Colonic mucosa (tissue), 4 donors: ENCODE results near the gene RABEP1. TPM values are rescaled to one million over a fixed set of nuclear protein-coding genes. Genes with fewer than 3 reads are reported as not detected.

Source experiments
- DNase-seq: peaks from one replicate; pipeline ENCODE4 v3.0.0-alpha.2; 2020
- H3K27ac ChIP-seq: fragments of 200-600 bp; one replicate; pipeline ENCODE4 v1.8.0; 2021
- H3K27me3 ChIP-seq: fragments of 200-600 bp; one replicate; pipeline ENCODE4 v1.8.0; 2021
- H3K36me3 ChIP-seq: fragments of 200-600 bp; one replicate; pipeline ENCODE4 v1.8.0; 2021
- H3K4me1 ChIP-seq: fragments of 200-600 bp; one replicate; pipeline ENCODE4 v1.8.0; 2021; ENCODE audit warnings: mild to moderate bottlenecking
- H3K4me3 ChIP-seq: fragments of 200-600 bp; one replicate; pipeline ENCODE4 v1.8.0; 2021
- H3K9ac ChIP-seq, 2 donors: one replicate each; pipeline ENCODE4 v1.7.0; 2013; ENCODE audit warnings: control low read depth in 2 of 2, low read depth in 2 of 2, low read length in 2 of 2
- H3K9me3 ChIP-seq: fragments of 200-600 bp; one replicate; pipeline ENCODE4 v1.8.0; 2021
- intact Hi-C: fragments of 100-400 bp; cut with DNase I; formaldehyde crosslinking; loops from one replicate; pipeline ENCODE4 v1.14.1; 2022
- total RNA-seq, 2 donors: library from RNA; stranded (reverse); fragmentation: NEBNext Ultra II Directional in 1 of 2; extraction: Animal tissue kit (Norgen Biotek cat#: 25700) in 1 of 2; gene quantifications; one replicate each; pipeline ENCODE4 v1.2.1, GENCODE V29; 2021
- TF ChIP-seq, protein P1 (sequence below): fragments of 200-600 bp; IDR thresholded peaks from one replicate; pipeline ENCODE4 v1.8.0; 2022; ENCODE audit warnings: antibody characterized with exemption, mild to moderate bottlenecking
- donor health status: healthy.
- donor health status: DM: no; HTN: no; CAD: no.
- donor health status: DM: no; HTN: no; CAD: no.

The RABEP1 gene
- total RNA-seq, 2 donors from 2014 or later, result 22.6 to 23.2 TPM

DNA sequence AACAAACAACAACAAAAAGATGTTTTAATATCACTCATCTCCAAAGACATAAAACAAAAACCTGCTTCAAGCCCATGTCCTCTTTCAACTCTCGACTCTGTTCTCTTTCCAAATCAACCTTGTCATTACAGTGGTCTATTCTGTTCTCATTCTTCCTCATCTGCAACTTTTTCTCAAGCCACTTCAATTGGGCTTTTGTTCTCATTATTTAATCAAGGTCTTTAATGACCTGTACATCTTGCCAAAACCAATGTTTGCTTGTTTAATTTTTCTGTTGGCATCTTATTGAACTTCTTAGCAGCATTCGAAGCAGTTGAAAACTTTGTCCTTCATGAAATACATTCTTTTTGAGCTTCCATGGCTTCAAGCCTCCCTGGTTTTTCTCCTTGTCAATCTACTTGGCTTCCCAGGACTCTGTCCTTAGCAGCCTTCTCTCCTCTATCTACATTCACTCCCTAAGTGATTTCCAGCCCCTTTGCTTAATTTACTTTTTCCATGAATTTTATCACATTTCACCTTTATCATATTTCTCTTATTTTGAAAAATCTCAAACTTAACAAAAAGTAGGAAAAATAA, 19.6 kb upstream of the RABEP1 start:
- H3K9me3 ChIP-seq, result no peaks in the 10 kb centered on the region
- H3K36me3 ChIP-seq, result no peaks in the 10 kb centered on the region
- no peak overlapping the region for H3K9ac ChIP-seq
- TF ChIP-seq, protein P1, sequence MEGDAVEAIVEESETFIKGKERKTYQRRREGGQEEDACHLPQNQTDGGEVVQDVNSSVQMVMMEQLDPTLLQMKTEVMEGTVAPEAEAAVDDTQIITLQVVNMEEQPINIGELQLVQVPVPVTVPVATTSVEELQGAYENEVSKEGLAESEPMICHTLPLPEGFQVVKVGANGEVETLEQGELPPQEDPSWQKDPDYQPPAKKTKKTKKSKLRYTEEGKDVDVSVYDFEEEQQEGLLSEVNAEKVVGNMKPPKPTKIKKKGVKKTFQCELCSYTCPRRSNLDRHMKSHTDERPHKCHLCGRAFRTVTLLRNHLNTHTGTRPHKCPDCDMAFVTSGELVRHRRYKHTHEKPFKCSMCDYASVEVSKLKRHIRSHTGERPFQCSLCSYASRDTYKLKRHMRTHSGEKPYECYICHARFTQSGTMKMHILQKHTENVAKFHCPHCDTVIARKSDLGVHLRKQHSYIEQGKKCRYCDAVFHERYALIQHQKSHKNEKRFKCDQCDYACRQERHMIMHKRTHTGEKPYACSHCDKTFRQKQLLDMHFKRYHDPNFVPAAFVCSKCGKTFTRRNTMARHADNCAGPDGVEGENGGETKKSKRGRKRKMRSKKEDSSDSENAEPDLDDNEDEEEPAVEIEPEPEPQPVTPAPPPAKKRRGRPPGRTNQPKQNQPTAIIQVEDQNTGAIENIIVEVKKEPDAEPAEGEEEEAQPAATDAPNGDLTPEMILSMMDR, result no peak
- H3K27ac ChIP-seq, result no peak overlapping the region
- no peaks in the 10 kb centered on the region for H3K4me1 ChIP-seq
- no peak overlapping the region for H3K4me3 ChIP-seq
- intact Hi-C loops, result no loop called here
- H3K27me3 ChIP-seq, result no peaks in the 10 kb centered on the region
- no peak for DNase-seq

DNA sequence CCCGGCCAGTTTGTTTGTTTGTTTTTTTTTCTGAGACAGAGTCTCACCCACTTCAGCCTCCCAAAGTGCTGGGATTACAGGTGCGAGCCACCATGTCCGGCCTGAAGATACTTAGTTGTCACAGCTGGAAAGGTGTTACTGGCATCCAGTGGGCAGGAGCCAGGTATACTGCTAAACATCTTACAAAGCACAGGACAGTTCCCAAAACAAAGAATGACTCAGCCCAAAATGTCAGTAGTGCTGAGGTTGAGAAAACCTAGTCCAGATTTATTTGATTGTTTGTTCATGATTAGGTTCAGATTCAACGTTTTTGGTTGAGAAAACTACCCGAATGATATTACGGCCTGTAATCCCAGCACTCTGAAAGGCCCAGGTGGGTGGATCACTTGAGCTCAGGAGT, 18.6 kb upstream of the RABEP1 start:
- Histone ChIP-seq H3K4me1 (no peaks in the 10 kb centered on the region), H3K9ac (no peak overlapping the region), H3K9me3 (no peaks in the 10 kb centered on the region), H3K36me3 (no peaks in the 10 kb centered on the region), H3K27ac (no peak overlapping the region), H3K27me3 (no peaks in the 10 kb centered on the region), H3K4me3 (no peak overlapping the region)
- intact Hi-C loops, result no loop called here
- TF ChIP-seq, protein P1, result no peak
- no peak for DNase-seq

DNA sequence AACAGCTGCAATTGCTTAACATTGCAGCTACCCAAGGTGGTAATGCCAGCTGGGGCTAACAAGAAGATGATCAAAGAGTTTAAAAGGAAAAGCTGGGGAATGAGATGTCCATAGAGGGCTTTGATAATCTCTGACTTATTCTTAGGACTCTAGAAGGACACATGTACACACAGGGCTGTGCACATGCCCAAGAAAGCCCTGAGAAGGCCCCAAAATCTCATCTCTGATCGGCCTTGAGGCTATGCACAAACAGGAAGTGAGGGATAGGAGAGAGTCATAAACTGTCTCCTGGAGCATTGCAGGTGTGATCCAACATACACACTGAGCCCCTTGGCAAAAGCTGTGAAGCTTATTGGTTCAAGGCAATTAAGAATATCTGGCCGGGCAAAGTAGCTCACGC, 17.2 kb upstream of the RABEP1 start:
- no peak for DNase-seq
- intact Hi-C loops, result no loop called here
- no peak overlapping the region for H3K4me3 ChIP-seq

DNA sequence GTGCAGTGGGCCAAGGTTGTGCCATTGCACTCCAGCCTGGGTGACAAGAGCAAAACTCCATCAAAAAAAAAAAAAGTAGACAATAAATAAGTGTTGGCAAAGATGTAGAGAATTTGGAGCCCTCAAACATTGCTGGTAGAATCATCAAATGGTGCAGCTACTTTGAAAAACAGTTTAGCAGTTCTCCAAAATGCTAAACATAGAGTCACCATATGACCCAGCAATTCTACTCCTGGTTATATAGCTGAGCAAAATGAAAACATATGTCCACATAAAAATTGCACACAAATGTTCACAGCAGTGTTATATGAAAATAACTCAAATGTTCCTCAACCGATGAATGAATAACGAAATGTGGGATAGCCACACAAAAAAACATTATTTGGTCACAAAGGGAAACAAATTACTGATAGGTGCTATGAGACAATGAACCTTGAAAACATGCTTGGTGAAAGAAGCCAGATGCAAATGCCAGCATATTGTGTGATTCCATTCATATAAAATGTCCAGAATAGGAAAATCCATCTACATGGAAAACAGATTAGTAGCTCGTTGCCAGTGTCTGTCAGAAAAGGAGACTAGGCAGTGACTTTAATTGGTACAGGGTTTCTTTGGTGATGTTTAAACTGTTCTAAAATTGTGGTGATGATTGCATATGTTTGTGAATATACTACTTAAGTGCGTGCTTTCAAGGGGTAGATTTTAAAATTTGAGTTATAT, 12.7 kb upstream of the RABEP1 start:
- H3K4me1 ChIP-seq, result no peaks in the 10 kb centered on the region
- no peaks in the 10 kb centered on the region for H3K36me3 ChIP-seq
- H3K4me3 ChIP-seq, result no peak overlapping the region
- H3K27ac ChIP-seq, result no peak overlapping the region
- intact Hi-C loops, result no loop called here
- no peaks in the 10 kb centered on the region for H3K27me3 ChIP-seq
- no peak for DNase-seq
- H3K9me3 ChIP-seq, result no peaks in the 10 kb centered on the region
- TF ChIP-seq, protein P1, result no peak
- H3K9ac ChIP-seq, result no peak overlapping the region

More for the DNA sequence above, 17.2 kb upstream of the RABEP1 start:
- Histone ChIP-seq H3K9ac (no peak overlapping the region), H3K27ac (no peak overlapping the region), H3K9me3 (no peaks in the 10 kb centered on the region), H3K36me3 (no peaks in the 10 kb centered on the region), H3K4me1 (no peaks in the 10 kb centered on the region), H3K27me3 (no peaks in the 10 kb centered on the region)
- TF ChIP-seq, protein P1, result no peak

DNA sequence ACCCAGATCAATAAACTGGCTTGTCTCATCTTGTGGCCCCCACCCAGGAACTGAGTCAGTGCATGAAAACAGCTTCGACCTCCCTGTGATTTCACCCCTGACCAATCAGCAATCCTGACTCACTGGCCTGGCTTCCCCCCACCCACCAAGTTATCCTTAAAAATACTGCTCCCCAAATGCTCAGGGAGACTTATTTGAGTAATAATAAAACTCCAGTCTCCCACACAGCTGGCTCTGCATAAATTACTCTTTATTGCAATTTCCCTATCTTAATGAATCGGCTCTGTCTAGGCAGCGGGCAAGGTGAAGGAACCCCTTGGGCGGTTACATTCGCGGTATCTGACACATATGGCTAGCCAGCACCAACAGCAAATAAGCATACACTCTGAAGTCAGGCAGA, 9.8 kb upstream of the RABEP1 start:
- Histone ChIP-seq H3K36me3 (no peaks in the 10 kb centered on the region), H3K9me3 (no peaks in the 10 kb centered on the region), H3K4me3 (no peak overlapping the region), H3K9ac (no peak overlapping the region), H3K27me3 (no peaks in the 10 kb centered on the region), H3K4me1 (no peaks in the 10 kb centered on the region), H3K27ac (no peak overlapping the region)
- TF ChIP-seq, protein P1, result no peak
- no peak for DNase-seq
- intact Hi-C loops, result no loop called here
